HepG2 (cell line): ENCODE data around the gene GPR155. TPM values are rescaled to one million over a fixed set of nuclear protein-coding genes. Genes with fewer than 3 reads are reported as not detected.

ENCODE experiments used
- ATAC-seq: fragments of 200-7000 bp; cut with Tn5 transposase; 3 replicates; pipeline ENCODE4 v1.9.1; 2020; ENCODE audit warnings: mild to moderate bottlenecking, moderate library complexity
- BruUV-seq: library from RNA; stranded (reverse); fragments of 400-500 nt; replicated peaks from 2 replicates; lab custom pipeline; 2021; lab: Mats Ljungman, UMichigan
- CTCF ChIA-PET: fragments of 300-600 bp; formaldehyde crosslinking; extraction: SDS; loops from one replicate; lab custom pipeline; 2021; ENCODE audit warnings: low total read pairs, inconsistent platforms, low intra/inter-chr PET ratio; lab: Yijun Ruan, JAX
- POLR2A ChIA-PET: fragments of 350-600 bp; sonication (Branson Sonifier 250); formaldehyde crosslinking; loops from one replicate; lab custom pipeline; 2020; ENCODE audit warnings: antibody characterized with exemption, inconsistent platforms; lab: Yijun Ruan, JAX
- DNase-seq: peaks from one replicate; pipeline ENCODE4 v3.0.0-alpha.2; 2015; ENCODE audit warnings: low spot score
- FAIRE-seq: peaks from 3 replicates; lab custom pipeline; 2011; peaks lifted over from hg19 to GRCh38; lab: Jason Lieb, UNC
- H2AFZ ChIP-seq: one replicate; pipeline ENCODE4 v1.6.1; 2011; ENCODE audit warnings: low read length, inconsistent platforms
- H3K27ac ChIP-seq: fragments of 300-600 bp; 3 replicates; pipeline ENCODE4 v1.8.0; 2011; ENCODE audit warnings: mixed run types, mild to moderate bottlenecking, mixed read lengths, low read length, inconsistent platforms; ENCODE audit not compliant: insufficient read depth; ENCODE audit errors: extremely low read length
- H3K27me3 ChIP-seq, 2 experiments: fragments of 200-600 bp in 1 of 2; 2 replicates in 1 of 2; 3 replicates in 1 of 2; pipeline versions ENCODE4 v1.6.0 to v1.8.0; 2011; ENCODE audit warnings: low read length in 2 of 2, mild to moderate bottlenecking in 2 of 2, moderate library complexity in 2 of 2, inconsistent platforms in 1 of 2; ENCODE audit not compliant: insufficient read depth in 2 of 2, control insufficient read depth in 1 of 2
- H3K36me3 ChIP-seq, 2 experiments: fragments of 200-600 bp in 1 of 2; replicated peaks in 1 of 2; 2 replicates in 1 of 2; 3 replicates in 1 of 2; pipeline versions ENCODE4 v1.5.1 to v1.8.0; 2011; ENCODE audit warnings: low read length in 2 of 2, inconsistent platforms in 1 of 2; ENCODE audit not compliant: insufficient read depth in 2 of 2, control insufficient read depth in 1 of 2
- H3K4me1 ChIP-seq: 2 replicates; pipeline ENCODE4 v1.5.1; 2012; ENCODE audit warnings: low read length, inconsistent platforms; ENCODE audit not compliant: insufficient read depth
- H3K4me2 ChIP-seq: 2 replicates; pipeline ENCODE4 v1.6.0; 2011; ENCODE audit warnings: low read depth, low read length, inconsistent platforms
- H3K4me3 ChIP-seq, 3 experiments: fragments of 200-600 bp in 1 of 3; sonication (generic), shearing (Covaris generic) in 1 of 3; replicated peaks in 1 of 3; 2 replicates each; pipeline ENCODE4 v1.5.1; 2011 to 2016; ENCODE audit warnings: low read length in 3 of 3, inconsistent platforms in 2 of 3, low read depth in 2 of 3, mild to moderate bottlenecking in 2 of 3, control low read depth in 1 of 3, mixed read lengths in 1 of 3; ENCODE audit not compliant: insufficient read depth in 1 of 3
- H3K79me2 ChIP-seq: one replicate; pipeline ENCODE4 v1.6.1; 2011; ENCODE audit warnings: low read length, inconsistent platforms; ENCODE audit not compliant: insufficient read depth
- H3K9ac ChIP-seq: 2 replicates; pipeline ENCODE4 v1.6.0; 2011; ENCODE audit warnings: mild to moderate bottlenecking, low read depth, low read length, inconsistent platforms; ENCODE audit not compliant: insufficient read depth
- H3K9me3 ChIP-seq: 2 replicates; pipeline ENCODE4 v1.5.1; 2012; ENCODE audit warnings: mild to moderate bottlenecking, low read length
- H4K20me1 ChIP-seq: 2 replicates; pipeline ENCODE4 v1.6.0; 2011; ENCODE audit warnings: inconsistent platforms, mild to moderate bottlenecking, low read length, moderate library complexity; ENCODE audit not compliant: insufficient read depth
- ATRX ChIP-seq: sonication (generic); formaldehyde crosslinking; IDR thresholded peaks from 2 replicates; pipeline ENCODE4 v1.4.0; 2020; ENCODE audit warnings: missing genetic modification reagents, borderline replicate concordance
- EP300 ChIP-seq, 3 experiments: sonication (generic) in 1 of 3; formaldehyde crosslinking in 1 of 3; IDR thresholded peaks; 2 replicates each; pipeline versions ENCODE4 v1.5.1 to v1.6.1; 2011 to 2020; ENCODE audit warnings: low read depth in 2 of 3, low read length in 2 of 3, borderline replicate concordance in 1 of 3, improper control_type of control experiment in 1 of 3, mild to moderate bottlenecking in 1 of 3, missing genetic modification reagents in 1 of 3, moderate library complexity in 1 of 3
- FLYWCH1 ChIP-seq: sonication (generic); formaldehyde crosslinking; IDR thresholded peaks from 2 replicates; pipeline ENCODE4 v1.8.1; 2023; ENCODE audit warnings: mild to moderate bottlenecking, missing genetic modification reagents
- FOSL2 ChIP-seq: sonication (generic); formaldehyde crosslinking; IDR thresholded peaks from 2 replicates; pipeline ENCODE4 v1.4.0; 2020; ENCODE audit warnings: missing genetic modification reagents
- POLR2AphosphoS5 ChIP-seq: IDR thresholded peaks from 2 replicates; pipeline ENCODE4 v1.6.1; 2012; ENCODE audit warnings: low read depth, low read length
- SIX1 ChIP-seq: sonication (generic); formaldehyde crosslinking; IDR thresholded peaks from 2 replicates; pipeline ENCODE4 v1.4.0; 2020; ENCODE audit warnings: missing genetic modification reagents, borderline replicate concordance
- SMAD3 ChIP-seq: sonication (generic); formaldehyde crosslinking; IDR thresholded peaks from 2 replicates; pipeline ENCODE4 v1.4.0; 2020; ENCODE audit warnings: missing genetic modification reagents
- TBX3 ChIP-seq: fragments of 450-650 bp; IDR thresholded peaks from 2 replicates; pipeline ENCODE4 v1.6.1; 2017; ENCODE audit warnings: antibody characterized with exemption, mild to moderate bottlenecking, inconsistent platforms, borderline replicate concordance
- TCF7 ChIP-seq: sonication (generic); IDR thresholded peaks from 2 replicates; pipeline ENCODE4 v1.6.1; 2016; ENCODE audit warnings: antibody characterized with exemption, low read depth
- TEAD3 ChIP-seq: optimal IDR thresholded peaks from 2 replicates; pipeline ENCODE3; 2016; ENCODE audit warnings: borderline replicate concordance
- ZNF274 ChIP-seq: sonication (generic); formaldehyde crosslinking; IDR thresholded peaks from 2 replicates; pipeline ENCODE4 v1.5.1; 2020; ENCODE audit warnings: mild to moderate bottlenecking, missing genetic modification reagents
- ZNF530 ChIP-seq: sonication (generic); formaldehyde crosslinking; IDR thresholded peaks from 2 replicates; pipeline ENCODE4 v1.5.0; 2020; ENCODE audit warnings: low read depth, mild to moderate bottlenecking, missing genetic modification reagents
- ZNF629 ChIP-seq: sonication (generic); formaldehyde crosslinking; conservative IDR thresholded peaks from 2 replicates; pipeline ENCODE4 v1.5.0; 2020; ENCODE audit warnings: missing genetic modification reagents
- WGBS: methylation state at CpG from one replicate; pipeline ENCODE4 v1.1.6; 2017; ENCODE audit warnings: low lambda C conversion rate; 5-methylcytosine and 5-hydroxymethylcytosine counted together
- in situ Hi-C: cut with HindIII; loops from 2 replicates; pipeline ENCODE4 v1.10.0; 2017; ENCODE audit warnings: low pct_unique_long_range_greater_than_20kb; ENCODE audit not compliant: extremely low pct_ligation_motif_present
- intact Hi-C: fragments of 100-400 bp; cut with micrococcal nuclease; formaldehyde crosslinking; loops from one replicate; pipeline ENCODE4 v1.10.0; 2022; ENCODE audit not compliant: unreplicated experiment
- polyA plus RNA-seq, 8 experiments: library from polyadenylated mRNA; depleted of rRNA in 3 of 8; stranded (reverse) in 7 of 8; unstranded in 1 of 8; fragments of >200 nt; fragmentation: Illumina TruSeq in 4 of 8; extraction: Trizol in 4 of 8; gene quantifications; 2 replicates each; pipeline versions ENCODE4 v1.2.1 to v1.2.3, GENCODE V29; 2011 to 2016; ENCODE audit warnings: low read depth in 4 of 8, missing spikeins in 1 of 8, mixed read lengths in 1 of 8; ENCODE audit not compliant: insufficient read depth in 1 of 8
- total RNA-seq, 5 experiments: library from RNA; depleted of rRNA; stranded (reverse); fragments of >200 nt; fragmentation: Illumina TruSeq; extraction: Trizol; gene quantifications; 2 replicates each; pipeline ENCODE4 v1.2.3, GENCODE V29; 2016; ENCODE audit warnings: low read depth in 1 of 5

The GPR155 gene
- total and polyA plus RNA-seq, 2 of the 13 experiments (the other 11 are each of a cell fraction or from before 2014, with no cell fraction given), result 0.15 to 0.49 TPM

DNA sequence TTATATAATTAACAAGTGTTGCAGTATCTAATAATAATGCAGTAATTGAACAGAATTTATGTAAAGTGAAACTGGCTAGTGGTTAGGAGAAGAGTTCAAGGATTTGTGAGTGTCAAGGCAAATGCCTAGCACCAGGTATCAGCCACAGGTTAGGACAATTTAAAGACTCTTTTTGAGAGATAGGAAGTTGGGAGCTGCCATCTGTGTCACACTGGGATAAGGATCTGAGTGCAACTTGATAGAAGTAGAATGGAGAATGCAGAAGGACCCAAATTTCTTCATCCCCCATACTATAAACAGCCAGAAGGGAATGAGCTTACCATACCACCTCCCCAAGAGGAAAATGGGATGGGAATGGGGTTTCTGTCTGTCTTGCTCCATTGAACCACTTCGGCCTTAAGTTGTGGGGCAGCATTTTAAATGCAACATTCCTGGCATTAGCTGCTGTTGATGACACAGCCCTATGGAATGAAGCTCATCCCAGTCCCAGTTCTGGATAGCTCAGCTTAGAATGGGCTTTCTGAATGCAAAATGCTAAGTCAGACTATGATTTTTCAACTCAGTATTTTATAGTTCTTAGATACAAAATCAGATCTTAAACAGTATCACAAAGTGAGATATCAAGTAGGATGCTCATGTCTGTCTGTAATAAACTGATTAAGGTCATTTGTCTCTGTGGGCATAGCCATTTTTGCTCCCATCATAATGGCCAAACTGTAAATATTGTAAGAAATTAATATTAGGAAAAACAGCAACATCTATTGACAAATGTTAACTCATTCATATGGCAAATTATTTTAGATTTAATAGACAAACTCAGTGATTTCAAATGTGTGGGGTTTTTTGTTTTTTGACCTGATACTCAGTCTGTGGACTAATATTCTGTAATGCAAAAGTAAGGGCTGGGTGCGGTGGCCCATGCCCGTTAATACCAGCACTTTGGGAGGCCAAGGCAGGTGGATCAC is 44.0 kb downstream of the GPR155 start:
- Histone ChIP-seq H3K27me3 (no peaks in the 10 kb centered on the region), H3K36me3 (no peaks in the 10 kb centered on the region), H3K4me1 (no peaks in the 10 kb centered on the region), H3K79me2 (no peaks in the 10 kb centered on the region), H3K27ac (no peak overlapping the region), H3K4me2 (no peak overlapping the region), H4K20me1 (no peaks in the 10 kb centered on the region), H2AFZ (no peak overlapping the region), H3K9me3 (no peaks in the 10 kb centered on the region), H3K4me3 (no peak overlapping the region), H3K9ac (no peak overlapping the region)
- in situ Hi-C loops (no loop called here), intact Hi-C loops (no loop called here)
- no TSS peak for BruUV-seq
- POLR2A ChIA-PET, result no interaction called here
- TF ChIP-seq TEAD3 (peak; percentile 51), FOSL2 (peak; percentile 58), POLR2AphosphoS5 (no peak)
- peak; percentile 43; the same call in 1 of the 3 replicates for ATAC-seq
- CTCF ChIA-PET, result no interaction called here
- 40% methylated on average over 3 of the region's 3 CpGs for WGBS
- no peak for FAIRE-seq
- DNase-seq, result no peak

DNA sequence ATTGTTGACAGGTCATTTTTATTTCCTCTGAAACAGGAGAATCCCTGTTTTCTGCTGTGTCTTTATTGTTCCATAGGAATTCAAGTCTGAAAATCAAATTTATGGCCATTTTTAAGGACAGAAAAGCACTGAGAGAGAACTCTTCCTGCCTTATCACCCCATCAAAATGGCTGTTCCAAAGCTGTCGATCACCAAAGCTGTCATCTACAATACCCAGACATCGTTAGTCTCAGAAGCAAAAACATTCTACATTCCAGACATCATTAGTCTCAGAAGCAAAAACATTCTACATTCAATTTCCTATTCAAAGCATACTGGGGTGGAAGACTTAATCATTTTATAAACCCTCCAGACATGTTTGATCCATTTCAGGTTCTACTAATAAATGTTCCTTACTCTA is 46.9 kb downstream of the GPR155 start:
- Histone ChIP-seq H3K4me2 (no peak overlapping the region), H3K79me2 (no peaks in the 10 kb centered on the region), H3K4me3 (no peak overlapping the region), H3K9me3 (no peaks in the 10 kb centered on the region), H3K36me3 (no peaks in the 10 kb centered on the region), H3K9ac (no peak overlapping the region), H3K4me1 (no peaks in the 10 kb centered on the region), H2AFZ (no peak overlapping the region), H3K27ac (no peak overlapping the region), H3K27me3 (no peaks in the 10 kb centered on the region), H4K20me1 (no peaks in the 10 kb centered on the region)
- no peak for TF ChIP-seq ZNF629 (CRISPR knock-in tag)
- TF ChIP-seq EP300 (IDR thresholded peaks at IDR 0.05; ENCODE audit: low read depth in 2 of 2, low read length in 2 of 2), result no peak
- no peak for TF ChIP-seq EP300 (CRISPR knock-in tag; IDR thresholded peaks at IDR 0.05; ENCODE audit: borderline replicate concordance)
- TF ChIP-seq SIX1 (CRISPR knock-in tag), result no peak
- TF ChIP-seq TBX3, result no peak
- TF ChIP-seq ZNF530 (CRISPR knock-in tag), result no peak
- no peak for TF ChIP-seq SMAD3 (CRISPR knock-in tag)
- no peak for TF ChIP-seq ATRX (CRISPR knock-in tag)
- no peak for TF ChIP-seq ZNF274 (CRISPR knock-in tag)
- TF ChIP-seq TCF7, result no peak
- no peak for TF ChIP-seq FLYWCH1 (CRISPR knock-in tag)
- CTCF ChIA-PET, result no interaction called here
- no peak for DNase-seq
- ATAC-seq, result no peak
- intact Hi-C loops (no loop called here), in situ Hi-C loops (no loop called here)
- 49% methylated on average over 2 of the region's 2 CpGs for WGBS
- no peak for FAIRE-seq
- POLR2A ChIA-PET, result no interaction called here
- no TSS peak for BruUV-seq
